LNCaP clone FGC (cell line): ENCODE results near the gene GALNT9.

ENCODE experiments used
- DNase-seq: peaks from one replicate; pipeline ENCODE4 v3.0.0-alpha.2; 2011; ENCODE audit warnings: low read depth
- H3K4me3 ChIP-seq: 2 replicates; pipeline ENCODE4 v1.5.1; 2011; ENCODE audit warnings: mild to moderate bottlenecking, low read depth, low read length, control low read depth
- CTCF ChIP-seq: IDR thresholded peaks from 2 replicates; pipeline ENCODE4 v1.5.1; 2012; ENCODE audit warnings: mild to moderate bottlenecking; ENCODE audit not compliant: control insufficient read depth, insufficient read depth; ENCODE audit errors: extremely low read depth

GALNT9 gene

GRCh38 chr12:132163041-132163910 is 166.1 kb downstream of the GALNT9 start:
- TF ChIP-seq CTCF = no peak
- no peak for DNase-seq
- no peak overlapping the region for H3K4me3 ChIP-seq

DNA sequence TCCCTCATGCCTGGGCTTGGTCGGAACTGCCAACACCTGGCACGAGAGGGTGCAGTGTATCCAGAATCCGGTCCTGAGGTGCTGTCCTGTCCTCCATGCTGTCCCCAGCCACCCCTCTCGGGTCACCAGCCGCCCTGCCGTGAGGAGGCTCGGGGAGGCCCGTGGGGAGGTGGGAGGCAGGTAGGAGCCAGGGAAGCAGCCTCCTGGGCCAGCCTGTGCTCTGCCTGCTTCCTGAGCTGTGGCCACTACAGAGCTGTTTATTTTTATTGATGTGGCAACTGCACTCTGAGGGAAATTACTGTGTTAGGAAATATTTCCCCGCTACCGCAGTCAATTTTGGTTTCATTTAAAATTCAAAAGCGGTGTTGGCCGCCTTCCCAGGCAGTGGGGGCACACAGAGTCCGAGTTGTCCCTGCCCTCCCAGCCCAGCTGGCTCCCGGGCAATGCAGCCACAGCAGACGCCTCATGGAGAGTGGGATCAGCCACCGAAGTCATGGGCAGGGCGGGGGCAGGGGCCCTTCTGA is 166.8 kb downstream of the GALNT9 start:
- TF ChIP-seq CTCF = no peak
- no peak for DNase-seq
- H3K4me3 ChIP-seq = no peak overlapping the region

DNA sequence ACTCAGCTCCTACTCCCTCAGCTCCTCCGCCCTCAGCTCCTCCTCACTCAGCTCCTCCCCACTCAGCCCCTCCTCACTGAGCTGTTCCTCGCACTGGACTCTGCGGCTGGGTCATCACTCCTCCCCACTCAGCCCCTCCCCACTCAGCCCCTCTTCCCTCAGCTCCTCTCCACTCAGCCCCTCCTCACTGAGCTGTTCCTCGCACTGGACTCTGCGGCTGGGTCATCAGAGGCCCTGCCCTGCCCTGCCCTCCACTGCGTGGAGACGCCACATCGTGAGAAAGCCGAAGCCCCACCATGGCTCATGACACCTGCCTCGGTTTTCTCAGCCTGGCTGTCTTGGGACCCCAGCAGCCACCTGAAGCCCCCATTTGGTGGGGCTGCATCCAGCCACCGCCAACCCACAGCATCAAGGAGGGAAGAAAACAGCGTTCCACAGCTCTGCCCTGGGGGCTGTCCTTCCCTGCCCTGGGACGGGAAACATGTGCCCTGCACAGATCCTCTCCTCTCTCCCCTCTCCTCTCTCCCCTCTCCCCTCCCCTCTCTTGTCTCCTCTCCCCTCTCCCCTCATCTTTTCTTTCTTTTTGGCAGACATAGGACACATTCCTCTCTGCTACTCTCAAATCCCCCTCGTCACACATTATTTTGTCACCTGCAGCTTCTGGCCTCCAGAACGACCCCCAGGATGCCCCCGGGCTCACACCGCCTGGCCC is 167.4 kb downstream of the GALNT9 start:
- DNase-seq = no peak
- TF ChIP-seq CTCF = no peak
- H3K4me3 ChIP-seq = no peak overlapping the region

DNA sequence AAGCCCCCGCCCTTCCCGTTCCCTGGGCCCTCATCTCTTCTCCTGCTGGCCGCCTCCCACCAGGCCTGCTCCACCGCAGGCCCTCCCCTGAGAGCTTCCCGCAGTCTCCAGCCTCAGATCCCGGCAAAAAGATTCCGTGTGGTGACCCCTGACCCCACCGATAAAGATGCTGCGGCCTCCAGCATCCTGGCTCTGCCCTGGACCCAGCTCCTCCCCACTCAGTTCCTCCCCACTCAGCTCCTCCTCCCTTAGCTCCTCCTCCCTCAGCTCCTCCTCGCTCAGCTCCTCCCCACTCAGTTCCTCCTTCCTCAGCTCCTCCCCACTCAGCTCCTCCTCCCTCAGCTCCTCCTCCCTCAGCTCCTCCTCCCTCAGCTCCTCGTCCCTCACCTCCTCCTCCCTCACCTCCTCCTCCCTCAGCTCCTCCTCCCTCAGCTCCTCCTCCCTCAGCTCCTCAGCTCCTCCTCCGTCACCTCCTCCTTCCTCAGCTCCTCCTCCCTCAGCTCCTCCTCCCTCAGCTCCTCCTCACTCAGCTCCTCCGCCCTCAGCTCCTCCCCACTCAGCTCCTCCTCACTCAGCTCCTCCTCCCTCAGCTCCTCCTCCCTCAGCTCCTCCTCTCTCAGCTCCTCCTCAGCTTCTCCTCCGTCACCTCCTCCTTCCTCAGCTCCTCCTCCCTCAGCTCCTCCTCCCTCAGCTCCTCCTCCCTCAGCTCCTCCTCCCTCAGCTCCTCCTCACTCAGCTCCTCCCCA is 168.2 kb downstream of the GALNT9 start:
- peak; percentile 56 for DNase-seq
- TF ChIP-seq CTCF = no peak

DNA sequence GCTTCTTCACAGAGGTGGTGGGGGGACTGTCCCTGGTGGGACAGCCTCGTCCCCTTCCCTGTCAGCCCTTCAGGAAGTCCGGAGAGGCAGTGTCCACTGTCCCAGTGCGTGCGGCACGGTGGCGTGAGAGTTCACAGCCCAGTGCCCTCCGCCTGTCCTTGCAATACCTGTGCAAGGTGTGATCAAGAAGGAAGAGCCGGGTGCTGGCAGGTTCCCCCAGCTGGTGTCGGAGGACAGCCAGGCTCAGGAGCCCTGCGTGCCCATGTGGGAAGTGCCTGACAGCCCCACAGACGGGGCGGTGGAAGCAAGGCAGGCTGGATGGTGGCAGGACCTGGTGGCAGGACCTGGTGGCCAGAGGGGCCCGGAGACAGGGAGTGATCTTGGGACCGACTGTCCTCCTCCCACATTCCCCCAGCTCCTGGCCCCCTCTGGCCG is 168.8 kb downstream of the GALNT9 start:
- H3K4me3 ChIP-seq = no peak overlapping the region
- TF ChIP-seq CTCF = no peak
- DNase-seq = no peak

More for the DNA sequence above, 168.2 kb downstream of the GALNT9 start:
- no peak overlapping the region for H3K4me3 ChIP-seq

DNA sequence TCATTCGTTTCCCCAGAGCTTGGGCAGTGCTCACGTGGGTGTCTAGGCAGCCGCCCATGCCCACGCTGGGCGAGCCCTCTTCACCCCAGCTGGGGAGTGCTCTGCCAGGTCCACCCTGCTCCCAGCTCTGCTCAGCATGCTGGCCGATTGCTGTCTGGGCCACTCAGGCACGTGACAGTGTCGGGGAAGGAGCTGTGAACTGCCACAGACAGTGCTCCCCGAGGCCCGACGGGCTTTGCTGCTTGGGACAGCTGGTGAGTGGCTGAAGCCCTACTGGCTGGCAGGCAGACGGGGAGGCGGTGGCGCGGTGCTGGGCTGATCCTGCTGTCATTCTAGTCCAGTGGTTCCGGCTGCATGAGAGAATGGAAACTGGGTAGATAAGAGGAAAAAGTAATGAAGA is 169.4 kb downstream of the GALNT9 start:
- no peak for TF ChIP-seq CTCF
- no peak for DNase-seq
- no peak overlapping the region for H3K4me3 ChIP-seq
